ENCODE results near the gene SMARCA5. TPM values are rescaled to one million over a fixed set of nuclear protein-coding genes. Genes with fewer than 3 reads are reported as not detected.
"Not testable (repeated sequence)": the region's sequence is repeated elsewhere in the genome, so short reads cannot be mapped to it uniquely, and the experiment has no call there.

Gene SMARCA5
- total RNA-seq, 2 donors from 2014 or later: 42.6 to 44.7 TPM

GRCh38 chr4:143512978-143513313 is 556 bp upstream of the SMARCA5 start:
- Mint-ChIP-seq H3K9me3 (no peaks in the 10 kb centered on the region), H3K4me1 (ENCODE audit: low read depth in 2 of 2) (peaks cover 26 to 41% of the 10 kb centered on the region in 2 donors), H3K27ac (peak overlapping the region; percentile 97 to 98), H3K4me3 (peak overlapping the region; percentile 99), H3K36me3 (peaks cover 12% of the 10 kb centered on the region), H3K27me3 (peaks cover 0 to 7% of the 10 kb centered on the region in 2 donors)
- no peak for DNase-seq (ENCODE audit: low spot score)
- ATAC-seq: peak; percentile 60 to 64

DNA sequence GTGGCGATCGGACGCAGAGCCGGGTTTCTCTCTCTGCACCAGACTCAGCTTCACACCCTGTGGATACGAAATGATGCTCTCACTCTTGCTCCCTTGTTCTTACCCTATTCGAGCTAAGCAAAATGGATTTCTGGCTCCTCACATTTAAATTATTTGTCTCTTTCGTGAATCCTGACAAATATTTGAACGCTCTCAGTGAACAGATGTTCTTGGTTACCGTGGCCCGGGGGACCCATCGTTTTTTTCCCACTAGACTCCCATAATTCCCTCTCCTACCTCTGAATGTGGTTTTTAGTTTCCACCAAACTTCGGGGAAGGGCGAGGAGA is 630 bp downstream of the SMARCA5 start:
- ATAC-seq (no peak), DNase-seq (ENCODE audit: low spot score) (no peak)
- peaks cover 31 to 37% of the 10 kb centered on the region in 2 donors for H3K4me1 Mint-ChIP-seq (ENCODE audit: low read depth in 2 of 2)
- peak overlapping the region; percentile 99 for H3K4me3 Mint-ChIP-seq
- peaks cover 18% of the 10 kb centered on the region for H3K36me3 Mint-ChIP-seq
- no peaks in the 10 kb centered on the region for H3K9me3 Mint-ChIP-seq
- peaks cover 0 to 7% of the 10 kb centered on the region in 2 donors for H3K27me3 Mint-ChIP-seq
- H3K27ac Mint-ChIP-seq: peak overlapping the region; percentile 97 to 98

GRCh38 chr4:143514497-143514896 is 995 bp downstream of the SMARCA5 start:
- peaks cover 22% of the 10 kb centered on the region for H3K36me3 Mint-ChIP-seq
- DNase-seq (ENCODE audit: low spot score) (peak; percentile 68), ATAC-seq (no peak)
- peaks cover 0 to 7% of the 10 kb centered on the region in 2 donors for H3K27me3 Mint-ChIP-seq
- peak overlapping the region; percentile 99 for H3K4me3 Mint-ChIP-seq
- peaks cover 35 to 40% of the 10 kb centered on the region in 2 donors for H3K4me1 Mint-ChIP-seq (ENCODE audit: low read depth in 2 of 2)
- H3K9me3 Mint-ChIP-seq: no peaks in the 10 kb centered on the region
- H3K27ac Mint-ChIP-seq: peak overlapping the region; percentile 97 to 98

GRCh38 chr4:143514901-143515300 is 1.4 kb downstream of the SMARCA5 start:
- ATAC-seq: no peak
- peak overlapping the region; percentile 99 for H3K4me3 Mint-ChIP-seq
- peaks cover 26% of the 10 kb centered on the region for H3K36me3 Mint-ChIP-seq
- no peaks in the 10 kb centered on the region for H3K9me3 Mint-ChIP-seq
- peak overlapping the region; percentile 97 to 98 for H3K27ac Mint-ChIP-seq
- peaks cover 0 to 7% of the 10 kb centered on the region in 2 donors for H3K27me3 Mint-ChIP-seq
- no peak for DNase-seq (ENCODE audit: low spot score)
- H3K4me1 Mint-ChIP-seq (ENCODE audit: low read depth in 2 of 2): peaks cover 38 to 44% of the 10 kb centered on the region in 2 donors

DNA sequence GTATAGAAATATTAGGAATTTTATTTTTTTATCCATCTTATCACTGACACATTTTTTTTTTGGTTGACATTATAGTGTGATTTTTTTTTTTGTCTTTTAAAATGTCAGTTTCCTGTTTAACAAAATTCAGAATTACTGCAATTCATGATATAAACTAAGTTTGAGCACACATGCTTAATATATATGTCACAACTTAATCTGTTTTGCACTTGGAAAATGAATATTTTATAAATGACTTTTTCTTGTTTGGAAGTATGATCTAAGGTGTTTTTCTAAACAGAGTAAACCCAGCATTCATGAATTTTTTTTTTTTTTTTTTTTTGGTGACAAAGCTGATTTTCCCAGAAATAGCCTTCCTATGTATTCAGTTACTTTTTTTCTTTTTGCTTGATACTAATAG is 2.4 kb downstream of the SMARCA5 start:
- peak overlapping the region; percentile 65 to 71 for H3K27ac Mint-ChIP-seq
- DNase-seq (ENCODE audit: low spot score) (no peak), ATAC-seq (no peak)
- peak overlapping the region; percentile 99 for H3K4me3 Mint-ChIP-seq
- H3K27me3 Mint-ChIP-seq: no peaks in the 10 kb centered on the region
- no peaks in the 10 kb centered on the region for H3K9me3 Mint-ChIP-seq
- peaks cover 29% of the 10 kb centered on the region for H3K36me3 Mint-ChIP-seq
- H3K4me1 Mint-ChIP-seq (ENCODE audit: low read depth in 2 of 2): peaks cover 38 to 48% of the 10 kb centered on the region in 2 donors

DNA sequence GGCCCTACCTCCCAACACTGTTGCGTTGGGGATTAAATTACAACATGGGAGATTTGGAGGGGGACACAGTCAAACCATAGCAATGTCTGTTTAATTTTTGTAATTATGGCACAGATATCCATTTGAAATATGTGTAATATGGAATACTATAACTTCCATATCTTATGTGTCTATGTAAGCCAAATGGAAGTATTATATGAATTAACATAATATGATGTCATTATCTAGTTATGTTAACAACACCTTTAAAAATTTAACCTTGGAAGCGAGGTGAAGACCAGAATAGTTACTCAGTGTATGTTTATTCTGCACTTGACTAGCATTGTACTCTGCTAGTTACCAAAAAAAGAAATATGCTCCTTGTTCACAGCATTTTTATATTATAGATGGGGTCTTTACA is 4.3 kb downstream of the SMARCA5 start:
- ATAC-seq (no peak), DNase-seq (ENCODE audit: low spot score) (no peak)
- Mint-ChIP-seq H3K36me3 (peaks cover 33% of the 10 kb centered on the region), H3K4me1 (ENCODE audit: low read depth in 2 of 2) (peaks cover 41 to 49% of the 10 kb centered on the region in 2 donors), H3K9me3 (no peaks in the 10 kb centered on the region), H3K27me3 (no peaks in the 10 kb centered on the region), H3K4me3 (no peak overlapping the region), H3K27ac (no peak overlapping the region)

- Mint-ChIP-seq H3K27me3 (no peaks in the 10 kb centered on the region), H3K4me1 (ENCODE audit: low read depth in 2 of 2) (peaks cover 17 to 19% of the 10 kb centered on the region in 2 donors), H3K27ac (no peak overlapping the region), H3K4me3 (no peak overlapping the region), H3K9me3 (no peaks in the 10 kb centered on the region), H3K36me3 (peaks cover 45% of the 10 kb centered on the region)
- ATAC-seq (no peak), DNase-seq (ENCODE audit: low spot score) (no peak)
These were observed 10.7 kb downstream of the SMARCA5 start for GRCh38 chr4:143524211-143524610.

DNA sequence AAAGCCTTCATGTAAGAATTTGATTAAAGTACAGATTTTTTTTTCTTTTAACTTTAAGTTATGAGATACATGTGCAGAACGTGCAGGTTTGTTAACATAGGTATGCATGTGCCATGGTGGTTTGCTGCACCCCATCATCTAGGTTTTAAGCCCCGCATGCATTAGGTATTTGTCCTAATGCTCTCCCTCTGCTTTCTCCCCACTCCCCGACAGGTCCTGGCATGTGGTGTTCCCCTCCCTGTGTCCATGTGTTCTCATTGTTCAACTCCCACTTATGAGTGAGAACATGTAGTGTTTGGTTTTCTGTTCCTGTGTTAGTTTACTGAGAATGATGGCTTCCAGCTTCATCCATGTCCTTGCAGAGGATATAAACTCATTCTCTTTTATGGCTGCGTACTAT is 14.5 kb downstream of the SMARCA5 start:
- not testable (repeated sequence) for DNase-seq (ENCODE audit: low spot score); H3K4me1 Mint-ChIP-seq (ENCODE audit: low read depth in 2 of 2); H3K9me3 Mint-ChIP-seq; ATAC-seq; H3K27me3 Mint-ChIP-seq; H3K4me3 Mint-ChIP-seq; H3K27ac Mint-ChIP-seq
- peaks cover 38% of the 10 kb centered on the region for H3K36me3 Mint-ChIP-seq

DNA sequence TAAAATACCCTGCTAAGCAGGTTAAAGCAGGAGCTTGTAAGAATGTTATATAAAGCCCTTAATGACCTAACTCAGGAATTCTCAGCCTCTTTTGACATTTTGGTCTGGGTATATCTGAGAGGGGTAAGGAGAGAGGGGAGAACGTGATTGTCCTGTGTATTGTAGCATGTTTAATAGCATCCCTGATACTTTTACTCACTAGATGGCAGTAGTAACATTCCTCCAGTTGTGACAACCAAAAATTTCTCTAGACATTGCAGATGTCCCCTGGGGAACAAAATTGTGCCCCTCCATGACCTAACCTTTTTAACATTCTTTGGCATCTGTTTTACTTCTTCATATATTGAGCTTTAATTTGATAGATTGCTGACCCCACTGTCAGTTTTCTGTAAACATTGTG is 17.9 kb downstream of the SMARCA5 start:
- Mint-ChIP-seq H3K4me3 (no peak overlapping the region), H3K36me3 (peaks cover 38% of the 10 kb centered on the region), H3K27me3 (no peaks in the 10 kb centered on the region), H3K9me3 (no peaks in the 10 kb centered on the region), H3K4me1 (ENCODE audit: low read depth in 2 of 2) (peaks cover 0 to 4% of the 10 kb centered on the region in 2 donors), H3K27ac (no peak overlapping the region)
- DNase-seq (ENCODE audit: low spot score): no peak
- no peak for ATAC-seq

DNA sequence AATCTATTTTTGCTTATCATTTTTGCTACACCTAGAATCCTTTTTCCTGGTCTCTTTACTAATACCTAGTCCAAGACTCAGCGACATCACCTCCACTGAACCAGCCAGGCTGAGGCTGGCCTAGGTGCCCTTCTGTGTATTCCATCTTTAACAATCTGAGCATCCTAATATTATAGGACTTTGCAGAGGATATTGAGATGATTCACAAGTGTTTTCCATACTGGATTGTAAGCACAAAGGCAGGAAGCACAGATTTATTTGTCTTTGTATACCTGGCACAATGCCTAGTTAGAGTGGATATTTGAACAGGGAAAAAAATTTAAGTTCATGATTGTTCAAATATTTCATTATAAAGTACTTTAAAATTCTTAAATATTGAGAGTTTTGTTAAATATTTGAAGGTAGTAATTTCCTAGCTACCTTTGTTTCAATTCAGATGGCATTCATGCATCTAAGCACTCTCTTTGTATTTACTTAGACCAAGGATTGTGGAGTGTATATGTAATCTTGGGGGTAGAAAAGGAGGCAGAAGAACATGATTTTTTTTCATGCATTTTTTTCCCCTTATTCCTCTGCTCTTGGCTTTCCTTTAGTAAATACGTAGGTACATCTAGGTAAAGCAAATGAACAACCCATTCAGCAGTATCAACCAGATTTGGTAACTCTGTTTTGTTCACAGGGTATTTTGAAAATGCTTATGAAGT is 18.4 kb downstream of the SMARCA5 start:
- no peak overlapping the region for H3K4me3 Mint-ChIP-seq
- H3K36me3 Mint-ChIP-seq: peaks cover 41% of the 10 kb centered on the region
- H3K27ac Mint-ChIP-seq: no peak overlapping the region
- peaks cover 0 to 4% of the 10 kb centered on the region in 2 donors for H3K4me1 Mint-ChIP-seq (ENCODE audit: low read depth in 2 of 2)
- no peaks in the 10 kb centered on the region for H3K9me3 Mint-ChIP-seq
- no peaks in the 10 kb centered on the region for H3K27me3 Mint-ChIP-seq
- no peak for DNase-seq (ENCODE audit: low spot score)
- ATAC-seq: no peak

- ATAC-seq (no peak), DNase-seq (ENCODE audit: low spot score) (no peak)
- no peaks in the 10 kb centered on the region for H3K9me3 Mint-ChIP-seq
- H3K27me3 Mint-ChIP-seq: no peaks in the 10 kb centered on the region
- peak overlapping the region; percentile 14 to 51 for H3K27ac Mint-ChIP-seq
- no peak overlapping the region for H3K4me3 Mint-ChIP-seq
- peaks cover 15% of the 10 kb centered on the region in 2 donors for H3K4me1 Mint-ChIP-seq (ENCODE audit: low read depth in 2 of 2)
- H3K36me3 Mint-ChIP-seq: peaks cover 60% of the 10 kb centered on the region
These were observed 25.6 kb downstream of the SMARCA5 start for GRCh38 chr4:143538979-143539669.

GRCh38 chr4:143539670-143540023 is 26.1 kb downstream of the SMARCA5 start:
- Mint-ChIP-seq H3K36me3 (peaks cover 60% of the 10 kb centered on the region), H3K4me1 (ENCODE audit: low read depth in 2 of 2) (peaks cover 15% of the 10 kb centered on the region in 2 donors), H3K27me3 (no peaks in the 10 kb centered on the region), H3K4me3 (no peak overlapping the region), H3K27ac (peak overlapping the region in 1 of 2 donors; percentile 51), H3K9me3 (no peaks in the 10 kb centered on the region)
- DNase-seq (ENCODE audit: low spot score) (no peak), ATAC-seq (no peak)

DNA sequence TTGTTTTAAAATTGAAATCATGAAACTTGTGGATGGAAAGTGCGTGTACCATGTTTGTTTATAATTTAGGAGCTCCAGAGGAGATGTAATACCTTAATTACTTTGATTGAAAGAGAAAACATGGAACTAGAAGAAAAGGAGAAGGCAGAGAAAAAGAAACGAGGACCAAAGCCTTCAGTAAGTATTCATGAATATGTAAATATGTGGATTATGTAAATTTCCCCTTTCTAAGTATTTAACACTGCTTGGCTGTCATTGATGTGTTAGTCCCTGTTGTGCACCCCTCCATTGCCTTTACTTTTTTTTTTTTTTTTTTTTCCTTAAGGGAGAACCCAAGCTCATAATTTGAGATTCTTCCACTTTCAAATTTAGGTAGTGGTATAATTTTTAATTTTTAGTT is 36.4 kb downstream of the SMARCA5 start:
- H3K4me1 Mint-ChIP-seq (ENCODE audit: low read depth in 2 of 2): peaks cover 4 to 6% of the 10 kb centered on the region in 2 donors
- H3K27me3 Mint-ChIP-seq: no peaks in the 10 kb centered on the region
- ATAC-seq: no peak
- H3K4me3 Mint-ChIP-seq: no peak overlapping the region
- no peaks in the 10 kb centered on the region for H3K9me3 Mint-ChIP-seq
- no peak overlapping the region for H3K27ac Mint-ChIP-seq
- peaks cover 24% of the 10 kb centered on the region for H3K36me3 Mint-ChIP-seq
- no peak for DNase-seq (ENCODE audit: low spot score)

GRCh38 chr4:143554728-143555597 is 41.5 kb downstream of the SMARCA5 start:
- Mint-ChIP-seq H3K4me1 (ENCODE audit: low read depth in 2 of 2) (peaks cover 15 to 17% of the 10 kb centered on the region in 2 donors), H3K4me3 (no peak overlapping the region), H3K36me3 (peaks cover 11% of the 10 kb centered on the region), H3K27me3 (no peaks in the 10 kb centered on the region), H3K27ac (peak overlapping the region; percentile 46 to 66), H3K9me3 (no peaks in the 10 kb centered on the region)
- DNase-seq (ENCODE audit: low spot score) (no peak), ATAC-seq (no peak)

Measured in natural killer cell treated with Interleukin-12 subunit alpha and Interleukin-12 subunit beta and Interleukin-15 and Interleukin-18, amount 100 ng/mL, for 72 hours (primary cell).